ENCODE results near the gene LAMP5.

Gene LAMP5

GRCh38 chr20:9514461-9515213 is at the start of gene LAMP5:
TSS of gene LAMP5 (plus strand) at chr20:9514590. CDS start at chr20:9514853, 263 bp downstream.
- in situ Hi-C loops (cut with HindIII; ENCODE audit: low sequenced_read_pairs): no loop called here

- in situ Hi-C loops (cut with HindIII; ENCODE audit: low sequenced_read_pairs): no loop called here
Observed at GRCh38 chr20:9467995-9468394, 46.4 kb upstream of the LAMP5 start.

GRCh38 chr20:9474835-9475415 is 39.5 kb upstream of the LAMP5 start:
- in situ Hi-C loops (cut with HindIII; ENCODE audit: low sequenced_read_pairs): loop anchor here (5.0 kb wide), 2 partner anchors 33 to 47 kb away; no protein-coding TSS in a partner anchor

- in situ Hi-C loops (cut with HindIII; ENCODE audit: low sequenced_read_pairs): loop anchor here (5.0 kb wide), 2 partner anchors 33 to 47 kb away; no protein-coding TSS in a partner anchor
Observed at GRCh38 chr20:9475456-9475855, 38.9 kb upstream of the LAMP5 start.

GRCh38 chr20:9476174-9476573 is 38.2 kb upstream of the LAMP5 start:
- in situ Hi-C loops (cut with HindIII; ENCODE audit: low sequenced_read_pairs): loop anchor here (5.0 kb wide), 2 partner anchors 34 to 46 kb away; no protein-coding TSS in a partner anchor

- in situ Hi-C loops (cut with HindIII; ENCODE audit: low sequenced_read_pairs): loop anchor here (5.0 kb wide), 2 partner anchors 34 to 46 kb away; no protein-coding TSS in a partner anchor
Observed at GRCh38 chr20:9476637-9477036, 37.8 kb upstream of the LAMP5 start.

GRCh38 chr20:9478771-9479170 is 35.6 kb upstream of the LAMP5 start:
- in situ Hi-C loops (cut with HindIII; ENCODE audit: low sequenced_read_pairs): loop anchor here (5.0 kb wide), 2 partner anchors 36 to 44 kb away; no protein-coding TSS in a partner anchor

GRCh38 chr20:9480066-9480465 is 34.3 kb upstream of the LAMP5 start:
- in situ Hi-C loops (cut with HindIII; ENCODE audit: low sequenced_read_pairs): no loop called here

GRCh38 chr20:9482180-9482579 is 32.2 kb upstream of the LAMP5 start:
- in situ Hi-C loops (cut with HindIII; ENCODE audit: low sequenced_read_pairs): no loop called here

GRCh38 chr20:9483131-9483530 is 31.3 kb upstream of the LAMP5 start:
- in situ Hi-C loops (cut with HindIII; ENCODE audit: low sequenced_read_pairs): no loop called here

GRCh38 chr20:9485614-9486340 is 28.6 kb upstream of the LAMP5 start:
- in situ Hi-C loops (cut with HindIII; ENCODE audit: low sequenced_read_pairs): no loop called here

- in situ Hi-C loops (cut with HindIII; ENCODE audit: low sequenced_read_pairs): no loop called here
Observed at GRCh38 chr20:9487231-9487630, 27.2 kb upstream of the LAMP5 start.

GRCh38 chr20:9488063-9488462 is 26.3 kb upstream of the LAMP5 start:
- in situ Hi-C loops (cut with HindIII; ENCODE audit: low sequenced_read_pairs): no loop called here

- in situ Hi-C loops (cut with HindIII; ENCODE audit: low sequenced_read_pairs): no loop called here
Observed at GRCh38 chr20:9490161-9490560, 24.2 kb upstream of the LAMP5 start.

- in situ Hi-C loops (cut with HindIII; ENCODE audit: low sequenced_read_pairs): no loop called here
Observed at GRCh38 chr20:9490631-9491030, 23.8 kb upstream of the LAMP5 start.

GRCh38 chr20:9491324-9491723 is 23.1 kb upstream of the LAMP5 start:
- in situ Hi-C loops (cut with HindIII; ENCODE audit: low sequenced_read_pairs): no loop called here

- in situ Hi-C loops (cut with HindIII; ENCODE audit: low sequenced_read_pairs): no loop called here
Observed at GRCh38 chr20:9492067-9492466, 22.3 kb upstream of the LAMP5 start.

- in situ Hi-C loops (cut with HindIII; ENCODE audit: low sequenced_read_pairs): no loop called here
Observed at GRCh38 chr20:9493803-9494202, 20.6 kb upstream of the LAMP5 start.

- in situ Hi-C loops (cut with HindIII; ENCODE audit: low sequenced_read_pairs): no loop called here
Observed at GRCh38 chr20:9495701-9496100, 18.7 kb upstream of the LAMP5 start.

- in situ Hi-C loops (cut with HindIII; ENCODE audit: low sequenced_read_pairs): no loop called here
Observed at GRCh38 chr20:9496155-9496554, 18.2 kb upstream of the LAMP5 start.

GRCh38 chr20:9498322-9498721 is 16.1 kb upstream of the LAMP5 start:
- in situ Hi-C loops (cut with HindIII; ENCODE audit: low sequenced_read_pairs): no loop called here
